Measurements from ENCODE around the gene UBE3B. TPM values are rescaled to one million over a fixed set of nuclear protein-coding genes. Genes with fewer than 3 reads are reported as not detected.

UBE3B gene
- polyA plus RNA-seq, 1 experiment = 42.8 TPM

GRCh38 chr12:109513977-109514376 lies 36.5 kb downstream of the UBE3B start:
- H3K4me3 ChIP-seq (ENCODE audit: low read depth, low read length) = no peak overlapping the region
- no peaks in the 10 kb centered on the region for H3K9me3 ChIP-seq (ENCODE audit: control insufficient read depth, insufficient read depth, low read length)
- POLR2A ChIA-PET = no interaction called here
- DNase-seq (ENCODE audit: low read depth, low spot score) = no peak
- CTCF ChIA-PET = interaction anchor here (1.3 kb wide), 1 partner anchor 261 kb away, joined by 4 read pairs; no protein-coding TSS in a partner anchor
- H3K27ac ChIP-seq (ENCODE audit: low read depth, low read length) = no peak overlapping the region
- H3K27me3 ChIP-seq (ENCODE audit: control insufficient read depth, insufficient read depth, low read length) = no peaks in the 10 kb centered on the region
- TF ChIP-seq, protein P1, sequence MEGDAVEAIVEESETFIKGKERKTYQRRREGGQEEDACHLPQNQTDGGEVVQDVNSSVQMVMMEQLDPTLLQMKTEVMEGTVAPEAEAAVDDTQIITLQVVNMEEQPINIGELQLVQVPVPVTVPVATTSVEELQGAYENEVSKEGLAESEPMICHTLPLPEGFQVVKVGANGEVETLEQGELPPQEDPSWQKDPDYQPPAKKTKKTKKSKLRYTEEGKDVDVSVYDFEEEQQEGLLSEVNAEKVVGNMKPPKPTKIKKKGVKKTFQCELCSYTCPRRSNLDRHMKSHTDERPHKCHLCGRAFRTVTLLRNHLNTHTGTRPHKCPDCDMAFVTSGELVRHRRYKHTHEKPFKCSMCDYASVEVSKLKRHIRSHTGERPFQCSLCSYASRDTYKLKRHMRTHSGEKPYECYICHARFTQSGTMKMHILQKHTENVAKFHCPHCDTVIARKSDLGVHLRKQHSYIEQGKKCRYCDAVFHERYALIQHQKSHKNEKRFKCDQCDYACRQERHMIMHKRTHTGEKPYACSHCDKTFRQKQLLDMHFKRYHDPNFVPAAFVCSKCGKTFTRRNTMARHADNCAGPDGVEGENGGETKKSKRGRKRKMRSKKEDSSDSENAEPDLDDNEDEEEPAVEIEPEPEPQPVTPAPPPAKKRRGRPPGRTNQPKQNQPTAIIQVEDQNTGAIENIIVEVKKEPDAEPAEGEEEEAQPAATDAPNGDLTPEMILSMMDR (IDR thresholded peaks at IDR 0.05; ENCODE audit: low read depth, low read length) = no peak

GRCh38 chr12:109517619-109518018 lies 40.2 kb downstream of the UBE3B start:
- no peak overlapping the region for H3K4me3 ChIP-seq (ENCODE audit: low read depth, low read length)
- DNase-seq (ENCODE audit: low read depth, low spot score) = no peak
- TF ChIP-seq, protein P1 (IDR thresholded peaks at IDR 0.05; ENCODE audit: low read depth, low read length) = no peak
- no peak overlapping the region for H3K27ac ChIP-seq (ENCODE audit: low read depth, low read length)
- H3K27me3 ChIP-seq (ENCODE audit: control insufficient read depth, insufficient read depth, low read length) = no peaks in the 10 kb centered on the region
- POLR2A ChIA-PET = interaction anchor here (0.5 kb wide), 1 partner anchor 35 kb away, joined by 8 read pairs; no protein-coding TSS in a partner anchor
- H3K9me3 ChIP-seq (ENCODE audit: control insufficient read depth, insufficient read depth, low read length) = no peaks in the 10 kb centered on the region
- CTCF ChIA-PET = interaction anchor here (0.6 to 4.3 kb wide), 11 partner anchors 9 to 327 kb away, joined by 3 to 37 read pairs (median 5); partner anchors contain the start of genes KCTD10, MMAB, MVK and UBE3B

DNA sequence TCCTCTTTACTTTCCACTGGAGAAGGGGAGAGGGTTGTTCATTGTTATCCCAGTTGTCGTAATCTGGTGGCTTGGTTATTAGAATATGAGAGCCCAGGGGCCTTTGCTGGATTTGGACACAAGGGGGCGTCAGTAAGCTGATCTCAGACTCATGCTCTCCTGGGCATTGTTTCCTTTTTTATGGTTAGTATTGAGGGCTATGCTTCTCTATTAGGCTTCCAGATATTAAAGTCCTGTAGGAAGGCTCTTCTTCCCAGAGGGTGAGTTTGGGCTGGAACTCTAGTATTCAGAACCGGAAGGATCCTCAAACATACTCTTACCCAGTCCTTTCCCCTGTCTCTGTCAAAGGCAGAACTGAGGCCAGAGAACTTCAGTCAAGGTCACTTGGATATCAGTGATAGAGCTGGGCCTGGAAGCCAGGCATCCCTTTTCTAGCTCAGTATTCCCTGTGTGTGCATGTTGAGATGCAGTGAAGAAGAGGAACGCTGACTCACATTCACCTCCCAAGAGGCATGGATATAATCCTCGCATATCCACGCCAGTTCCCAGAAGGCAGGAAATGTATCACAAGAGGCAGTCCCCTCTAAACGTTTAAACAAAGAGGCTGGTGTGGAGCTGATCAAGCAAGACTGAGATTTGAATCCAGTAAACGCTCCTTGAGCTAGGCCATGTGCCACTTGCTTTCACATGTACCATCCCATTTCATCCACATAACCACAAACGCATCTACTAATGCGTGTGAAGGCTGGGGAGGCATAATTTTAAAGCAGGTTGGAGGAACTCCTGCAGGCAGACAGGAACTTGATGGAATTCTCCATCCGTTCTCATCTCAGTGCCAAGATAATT lies 41.6 kb downstream of the UBE3B start:
- Histone ChIP-seq H3K4me3 (ENCODE audit: low read depth, low read length) (no peak overlapping the region), H3K27ac (ENCODE audit: low read depth, low read length) (peak overlapping the region; percentile 94), H3K27me3 (ENCODE audit: control insufficient read depth, insufficient read depth, low read length) (no peaks in the 10 kb centered on the region), H3K9me3 (ENCODE audit: control insufficient read depth, insufficient read depth, low read length) (no peaks in the 10 kb centered on the region)
- ChIA-PET CTCF (interaction anchor here (0.6 to 4.3 kb wide), 32 partner anchors 8 to 326 kb away, joined by 3 to 92 read pairs (median 5); partner anchors contain the start of genes FAM222A, KCTD10, MMAB and MVK), POLR2A (interaction anchor here (0.6 to 1.5 kb wide), 3 partner anchors 45 to 55 kb away, joined by 3 to 4 read pairs (median 3); no protein-coding TSS in a partner anchor)
- peak; percentile 41 for DNase-seq (ENCODE audit: low read depth, low spot score)
- TF ChIP-seq, protein P1 (IDR thresholded peaks at IDR 0.05; ENCODE audit: low read depth, low read length) = peak; percentile 93

DNA sequence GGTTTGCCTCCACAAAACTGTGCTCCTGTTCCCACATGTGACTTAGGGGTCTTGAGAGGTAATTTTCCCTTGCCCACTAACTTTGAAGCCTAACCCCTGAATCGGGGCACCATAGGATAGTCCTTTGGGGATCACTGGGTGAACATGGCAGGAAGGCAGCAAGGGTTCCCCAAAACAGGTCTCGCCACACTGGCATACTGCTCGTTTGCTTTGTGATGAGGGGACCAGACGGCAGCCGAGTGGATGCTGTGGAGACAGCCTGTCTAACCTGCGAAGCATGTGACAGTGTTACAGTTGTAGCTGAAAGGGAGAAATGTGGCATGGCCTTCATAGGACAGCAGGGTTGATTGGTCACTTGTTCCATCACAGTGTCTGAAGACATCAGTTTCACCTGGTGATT lies 42.4 kb downstream of the UBE3B start:
- ChIA-PET POLR2A (interaction anchor here (1.5 kb wide), 1 partner anchor 56 kb away, joined by 4 read pairs; no protein-coding TSS in a partner anchor), CTCF (interaction anchor here (0.6 to 4.3 kb wide), 22 partner anchors 9 to 267 kb away, joined by 3 to 92 read pairs (median 5); partner anchors contain the start of genes FAM222A, KCTD10, MMAB and MVK)
- H3K4me3 ChIP-seq (ENCODE audit: low read depth, low read length) = no peak overlapping the region
- TF ChIP-seq, protein P1 (IDR thresholded peaks at IDR 0.05; ENCODE audit: low read depth, low read length) = no peak
- peak overlapping the region; percentile 94 for H3K27ac ChIP-seq (ENCODE audit: low read depth, low read length)
- H3K9me3 ChIP-seq (ENCODE audit: control insufficient read depth, insufficient read depth, low read length) = no peaks in the 10 kb centered on the region
- H3K27me3 ChIP-seq (ENCODE audit: control insufficient read depth, insufficient read depth, low read length) = no peaks in the 10 kb centered on the region
- no peak for DNase-seq (ENCODE audit: low read depth, low spot score)

All from AG04450 (cell line).